RWPE1 (cell line): Measurements from ENCODE around the gene GPX4.
"Not testable (repeated sequence)": the region's sequence is repeated elsewhere in the genome, so short reads cannot be mapped to it uniquely, and the experiment has no call there.

Experiments used
- CTCF ChIA-PET: fragments of 350-600 bp; sonication (Branson Sonifier 250); formaldehyde crosslinking; extraction: SDS; loops from one replicate; lab custom pipeline; 2021; lab: Yijun Ruan, JAX
- POLR2A ChIA-PET: fragments of 400-600 bp; formaldehyde crosslinking; extraction: SDS; loops from one replicate; lab custom pipeline; 2020; ENCODE audit warnings: antibody characterized with exemption; ENCODE audit not compliant: low non-redundant PET; lab: Yijun Ruan, JAX
- DNase-seq: peaks from one replicate; pipeline ENCODE4 v3.0.0; 2012; ENCODE audit warnings: low spot score
- H3K27ac ChIP-seq: fragments of 450-650 bp; 2 replicates; pipeline ENCODE4 v1.5.1; 2017
- TF ChIP-seq, protein P1 (sequence below): fragments of 450-650 bp; conservative IDR thresholded peaks from 2 replicates; pipeline ENCODE4 v1.5.1; 2017; ENCODE audit warnings: low read depth, mild to moderate bottlenecking

Gene GPX4

DNA sequence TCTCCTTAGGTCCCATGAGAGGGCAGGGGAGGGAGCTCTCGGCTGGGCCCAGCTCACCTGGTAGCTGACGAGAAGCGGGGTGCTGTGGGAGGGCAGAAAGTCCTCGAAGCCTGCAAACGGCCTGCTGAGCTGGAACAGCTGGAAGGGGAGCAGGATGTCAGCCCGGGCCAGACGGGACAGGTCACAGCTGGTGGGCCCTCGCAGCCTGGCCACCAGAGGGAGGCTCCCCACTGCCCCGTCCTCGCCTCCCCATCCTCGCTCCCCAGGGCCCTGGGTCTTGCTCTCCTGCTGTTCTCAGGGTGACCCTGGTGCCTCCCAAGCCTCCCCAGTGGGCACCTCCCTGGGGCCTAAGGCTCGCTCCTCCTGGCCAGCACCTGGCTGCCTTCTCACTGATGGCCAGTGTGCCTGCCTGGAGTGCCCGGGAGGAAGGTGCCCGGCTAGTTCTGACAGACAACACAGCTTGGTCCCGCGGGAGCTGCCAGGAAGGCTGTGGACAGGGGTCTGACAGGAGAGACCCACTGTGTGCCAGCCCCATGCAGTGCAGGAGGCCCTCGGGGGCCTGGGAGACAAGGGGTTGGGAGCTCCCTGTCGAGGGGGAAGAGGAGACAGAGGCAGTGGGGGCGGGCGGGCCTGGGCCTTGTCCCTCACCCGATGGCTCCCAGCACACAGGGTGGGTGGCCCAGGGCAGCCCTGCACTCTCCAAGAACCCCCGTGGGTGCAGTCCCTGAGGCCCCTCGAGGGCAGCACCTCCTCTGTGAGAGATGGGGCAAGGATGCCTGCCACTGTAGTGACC lies 20.3 kb downstream of the GPX4 start:
- peak overlapping the region; percentile 93 for H3K27ac ChIP-seq
- ChIA-PET CTCF (no interaction called here), POLR2A (no interaction called here)
- TF ChIP-seq, protein P1, sequence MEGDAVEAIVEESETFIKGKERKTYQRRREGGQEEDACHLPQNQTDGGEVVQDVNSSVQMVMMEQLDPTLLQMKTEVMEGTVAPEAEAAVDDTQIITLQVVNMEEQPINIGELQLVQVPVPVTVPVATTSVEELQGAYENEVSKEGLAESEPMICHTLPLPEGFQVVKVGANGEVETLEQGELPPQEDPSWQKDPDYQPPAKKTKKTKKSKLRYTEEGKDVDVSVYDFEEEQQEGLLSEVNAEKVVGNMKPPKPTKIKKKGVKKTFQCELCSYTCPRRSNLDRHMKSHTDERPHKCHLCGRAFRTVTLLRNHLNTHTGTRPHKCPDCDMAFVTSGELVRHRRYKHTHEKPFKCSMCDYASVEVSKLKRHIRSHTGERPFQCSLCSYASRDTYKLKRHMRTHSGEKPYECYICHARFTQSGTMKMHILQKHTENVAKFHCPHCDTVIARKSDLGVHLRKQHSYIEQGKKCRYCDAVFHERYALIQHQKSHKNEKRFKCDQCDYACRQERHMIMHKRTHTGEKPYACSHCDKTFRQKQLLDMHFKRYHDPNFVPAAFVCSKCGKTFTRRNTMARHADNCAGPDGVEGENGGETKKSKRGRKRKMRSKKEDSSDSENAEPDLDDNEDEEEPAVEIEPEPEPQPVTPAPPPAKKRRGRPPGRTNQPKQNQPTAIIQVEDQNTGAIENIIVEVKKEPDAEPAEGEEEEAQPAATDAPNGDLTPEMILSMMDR: no peak
- no peak for DNase-seq

DNA sequence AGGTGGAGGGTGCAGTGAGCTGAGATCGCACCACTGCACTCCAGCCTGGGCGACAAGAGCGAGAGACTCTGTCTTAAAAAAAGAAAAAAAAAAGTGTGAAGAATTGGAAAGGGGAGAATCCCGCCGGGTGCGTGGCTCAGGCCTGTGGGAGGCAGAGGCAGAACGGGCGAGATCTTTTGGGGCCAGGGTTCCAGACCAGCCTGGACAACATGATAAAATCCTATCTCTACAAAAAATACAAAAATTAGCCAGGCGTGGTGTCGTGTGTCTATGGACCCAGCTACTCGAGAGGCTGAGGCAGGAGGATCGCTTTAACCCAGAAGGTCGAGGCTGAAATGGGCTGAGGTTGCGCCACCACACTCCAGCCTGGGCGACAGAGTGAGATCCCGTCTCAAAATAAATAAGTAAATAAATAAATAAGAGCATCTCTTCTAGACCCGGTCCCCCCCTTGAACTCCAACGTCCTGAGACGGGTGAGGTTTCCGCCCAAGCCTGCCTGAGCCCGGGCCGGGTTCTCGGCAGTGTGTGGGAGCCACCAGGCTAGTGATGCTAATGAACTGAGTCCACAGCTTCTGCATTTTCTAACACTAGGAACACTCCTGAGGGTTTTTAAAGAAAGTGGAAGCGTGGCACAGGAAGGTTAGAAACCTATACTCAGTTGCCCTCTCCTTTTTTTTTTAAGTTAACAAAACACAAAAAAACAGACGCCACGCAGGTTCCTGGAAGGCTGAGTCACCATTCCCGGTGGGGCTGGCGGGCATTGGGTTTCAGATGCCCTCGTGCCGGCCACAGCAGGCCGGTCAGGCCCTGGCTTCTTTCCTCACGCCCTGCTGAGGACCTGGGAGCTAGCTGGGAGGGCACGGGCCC lies 22.0 kb downstream of the GPX4 start:
- peak overlapping the region; percentile 93 for H3K27ac ChIP-seq
- DNase-seq: no peak
- TF ChIP-seq, protein P1: no peak
- ChIA-PET CTCF (interaction anchor here (0.6 kb wide), 1 partner anchor 28 kb away, joined by 5 read pairs; no protein-coding TSS in a partner anchor), POLR2A (interaction anchor here (0.7 kb wide), 1 partner anchor 37 kb away, joined by 3 read pairs; no protein-coding TSS in a partner anchor)

DNA sequence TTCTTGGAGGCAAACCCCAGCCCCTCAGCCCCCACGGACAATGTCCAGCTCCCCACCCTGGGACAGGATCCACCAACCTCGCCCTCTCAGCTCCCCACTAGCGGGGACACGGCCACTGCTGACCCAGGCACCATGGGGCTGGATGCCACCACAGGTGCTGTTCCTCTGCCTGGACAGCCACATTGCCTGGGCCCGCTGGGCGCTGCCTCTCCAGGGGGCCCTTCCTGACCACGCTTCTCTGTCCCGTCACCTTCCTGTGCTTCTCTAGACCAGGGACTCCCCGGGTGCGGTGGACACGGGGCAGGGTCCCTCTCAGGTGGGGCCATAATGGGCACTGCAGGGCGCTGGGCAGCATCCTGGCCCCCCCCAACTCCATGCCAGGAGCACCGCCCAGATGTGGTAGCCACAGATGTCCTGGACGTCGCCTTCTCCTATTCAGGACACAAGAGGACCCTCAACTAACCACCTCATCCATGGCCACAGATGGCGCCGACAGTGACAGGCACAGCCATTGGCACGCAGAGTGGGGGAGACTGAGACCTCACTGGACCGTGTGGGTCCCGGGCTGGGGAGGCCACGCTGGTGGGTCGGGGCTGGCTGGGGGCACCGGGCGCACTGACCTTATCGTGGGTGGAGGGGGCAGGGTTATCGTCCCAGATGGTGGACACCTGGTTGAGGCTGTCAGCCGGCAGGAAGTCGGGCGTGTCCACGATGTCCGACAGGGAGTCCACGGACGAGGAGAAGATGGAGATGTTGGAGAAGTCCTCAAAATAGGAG lies 23.4 kb downstream of the GPX4 start:
- H3K27ac ChIP-seq: peak overlapping the region; percentile 93
- CTCF ChIA-PET: no interaction called here
- TF ChIP-seq, protein P1: no peak
- no peak for DNase-seq
- POLR2A ChIA-PET: no interaction called here

DNA sequence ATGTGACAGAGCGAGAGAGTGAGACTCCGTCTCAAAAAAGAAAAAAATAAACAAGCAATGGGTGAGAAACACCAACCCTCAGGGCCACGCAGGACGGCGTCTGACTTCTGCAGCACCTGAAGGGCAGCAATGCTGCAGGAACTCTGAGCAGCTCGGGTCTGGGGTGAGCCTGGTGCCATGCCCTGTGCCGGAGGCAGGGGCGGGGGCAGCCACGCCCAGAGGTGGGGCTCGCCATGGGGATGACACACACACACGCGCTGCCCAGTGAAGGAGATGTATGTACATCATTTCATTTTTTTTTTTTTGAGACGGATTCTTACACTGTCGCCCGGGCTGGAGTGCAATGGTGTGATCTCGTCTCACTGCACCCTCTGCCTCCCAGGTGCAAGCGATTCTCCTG lies 24.3 kb downstream of the GPX4 start:
- peak overlapping the region; percentile 93 for H3K27ac ChIP-seq
- POLR2A ChIA-PET: no interaction called here
- TF ChIP-seq, protein P1: no peak
- CTCF ChIA-PET: interaction anchor here (0.6 kb wide), 1 partner anchor 258 kb away, joined by 3 read pairs; no protein-coding TSS in a partner anchor
- peak; percentile 28 for DNase-seq

DNA sequence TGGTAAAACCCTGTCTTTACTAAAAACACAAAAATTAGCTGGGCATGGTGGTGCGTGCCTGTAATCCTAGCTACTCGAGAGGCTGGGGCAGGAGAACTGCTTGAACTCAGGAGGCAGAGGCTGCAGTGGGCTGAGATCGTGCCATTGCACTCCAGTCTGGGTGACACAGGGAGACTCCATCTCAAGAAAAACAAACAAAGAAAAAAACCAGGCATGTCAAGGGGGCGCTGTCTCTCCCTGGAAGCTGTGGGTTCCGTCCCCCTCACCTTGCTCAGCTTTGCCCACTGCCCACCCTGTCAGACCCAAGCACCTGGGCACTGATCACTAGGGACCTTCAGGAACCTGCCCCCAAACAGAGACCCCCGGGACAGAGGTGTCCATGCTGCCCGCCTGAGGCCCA lies 25.3 kb downstream of the GPX4 start:
- DNase-seq, CTCF ChIA-PET, POLR2A ChIA-PET: not testable (repeated sequence)
- H3K27ac ChIP-seq: peak overlapping the region; percentile 93

DNA sequence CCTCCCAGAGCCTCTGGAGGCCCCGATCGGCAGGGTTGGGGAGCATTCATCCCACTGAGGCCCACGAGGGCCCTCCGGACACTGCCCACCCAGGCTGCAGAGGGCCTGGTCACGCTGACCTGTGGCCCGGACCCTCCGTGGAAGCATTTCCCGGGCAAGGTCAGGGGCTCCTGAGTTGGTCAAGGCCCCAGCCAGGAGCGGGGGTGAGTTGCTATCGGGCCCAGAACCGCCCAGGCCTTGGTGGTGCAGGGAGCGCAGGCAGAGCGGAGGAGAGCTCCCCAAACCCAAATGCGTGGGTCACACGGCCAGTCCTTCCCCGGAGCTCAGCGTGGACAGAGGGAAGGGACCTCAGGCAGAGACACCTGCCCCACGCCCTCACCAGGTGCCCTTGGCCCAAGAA lies 25.7 kb downstream of the GPX4 start:
- TF ChIP-seq, protein P1: no peak
- DNase-seq: no peak
- H3K27ac ChIP-seq: peak overlapping the region; percentile 93
- ChIA-PET POLR2A (no interaction called here), CTCF (interaction anchor here (0.7 kb wide), 1 partner anchor 120 kb away, joined by 3 read pairs; no protein-coding TSS in a partner anchor)
